Natural killer cell (primary cell): Measurements from ENCODE around the gene SLC38A3. TPM values are rescaled to one million over a fixed set of nuclear protein-coding genes. Genes with fewer than 3 reads are reported as not detected.
A peak's percentile ranks its signal among the peaks of the same experiment; 100 is the strongest.

Experiments used
- ATAC-seq, 3 donors: fragments of 150-1000 bp in 2 of 3; fragments of 200-7000 bp in 1 of 3; cut with Tn5 transposase; 1 replicate in 1 of 3; 2 replicates in 2 of 3; pipeline ENCODE4 v1.10.0; 2021; ENCODE audit warnings: mild to moderate bottlenecking in 2 of 3, moderate library complexity in 2 of 3
- DNase-seq, 2 donors: peaks; one replicate each; pipeline versions ENCODE4 v3.0.0 to v3.0.0-alpha.2; 2013 to 2021; ENCODE audit warnings: mixed read lengths in 1 of 2
- H3K27ac ChIP-seq: one replicate; pipeline ENCODE4 v1.5.1; 2013; ENCODE audit warnings: mild to moderate bottlenecking, low read length
- H3K27me3 ChIP-seq: one replicate; pipeline ENCODE4 v1.6.1; 2013; ENCODE audit warnings: low read length; ENCODE audit not compliant: control insufficient read depth, insufficient read depth
- H3K36me3 ChIP-seq: one replicate; pipeline ENCODE4 v1.6.1; 2013; ENCODE audit warnings: low read length; ENCODE audit not compliant: control insufficient read depth, insufficient read depth
- H3K4me1 ChIP-seq: one replicate; pipeline ENCODE4 v1.6.1; 2013; ENCODE audit warnings: low read length; ENCODE audit not compliant: control insufficient read depth, insufficient read depth
- H3K4me3 ChIP-seq: one replicate; pipeline ENCODE4 v1.5.1; 2013; ENCODE audit warnings: low read length
- H3K9me3 ChIP-seq: one replicate; pipeline ENCODE4 v1.6.1; 2013; ENCODE audit warnings: low read length; ENCODE audit not compliant: control insufficient read depth, insufficient read depth
- H3K27ac Mint-ChIP-seq, 2 donors: one replicate each; pipeline ENCODE4 v1.8.0; 2022; ENCODE audit warnings: mild to moderate bottlenecking in 2 of 2, mixed read lengths in 2 of 2, moderate library complexity in 1 of 2
- H3K27me3 Mint-ChIP-seq, 2 donors: one replicate each; pipeline ENCODE4 v1.8.0; 2022; ENCODE audit warnings: low read depth in 2 of 2, mixed read lengths in 2 of 2
- H3K36me3 Mint-ChIP-seq: one replicate; pipeline ENCODE4 v1.8.0; 2022; ENCODE audit warnings: mixed read lengths
- H3K4me1 Mint-ChIP-seq, 2 donors: one replicate each; pipeline ENCODE4 v1.8.0; 2022; ENCODE audit warnings: mixed read lengths in 2 of 2
- H3K4me3 Mint-ChIP-seq: one replicate; pipeline ENCODE4 v1.8.0; 2022; ENCODE audit warnings: mild to moderate bottlenecking, moderate library complexity, mixed read lengths
- H3K9me3 Mint-ChIP-seq, 2 donors: one replicate each; pipeline ENCODE4 v1.8.0; 2022; ENCODE audit warnings: mixed read lengths in 2 of 2
- CTCF ChIP-seq: fragments of 200-600 bp; IDR thresholded peaks from one replicate; pipeline ENCODE4 v1.8.0; 2022; ENCODE audit warnings: antibody characterized with exemption
- WGBS: methylation state at CpG from one replicate; pipeline ENCODE4 v1.1.7; 2013; ENCODE audit warnings: missing lambda C conversion rate; ENCODE audit not compliant: insufficient coverage; 5-methylcytosine and 5-hydroxymethylcytosine counted together
- intact Hi-C: fragments of 100-400 bp; cut with micrococcal nuclease; formaldehyde crosslinking; loops from one replicate; pipeline ENCODE4 v1.14.2; 2022
- total RNA-seq, 4 donors: library from RNA; stranded (reverse); fragments of 120-200 nt in 1 of 4; gene quantifications; one replicate each; pipeline versions ENCODE4 v1.2.3 to v1.2.4, GENCODE V29; 2013 to 2022

SLC38A3 gene
- total RNA-seq, 3 donors from 2014 or later (not counting 1 experiment from before 2014, with no cell fraction given) = 0.82 TPM; not detected in 2

GRCh38 chr3:50189274-50189673, 15.8 kb upstream of the SLC38A3 start:
- Histone ChIP-seq H3K27me3 (peaks cover 12% of the 10 kb centered on the region), H3K9me3 (no peaks in the 10 kb centered on the region), H3K4me1 (peaks cover 16% of the 10 kb centered on the region), H3K36me3 (no peaks in the 10 kb centered on the region), H3K27ac (no peak overlapping the region), H3K4me3 (no peak overlapping the region)
- TF ChIP-seq CTCF = no peak
- H3K4me3 Mint-ChIP-seq = no peak overlapping the region
- intact Hi-C loops = no loop called here
- H3K4me1 Mint-ChIP-seq = peaks cover 0 to under 1% of the 10 kb centered on the region in 2 donors
- 18% methylated on average over 5 of the region's 5 CpGs for WGBS
- no peaks in the 10 kb centered on the region for H3K9me3 Mint-ChIP-seq
- ATAC-seq (no peak), DNase-seq (peak in 1 of 2 donors; percentile 54)
- peaks cover 0 to under 1% of the 10 kb centered on the region in 2 donors for H3K27me3 Mint-ChIP-seq
- no peak overlapping the region for H3K27ac Mint-ChIP-seq
- no peaks in the 10 kb centered on the region for H3K36me3 Mint-ChIP-seq

GRCh38 chr3:50189989-50190388, 15.1 kb upstream of the SLC38A3 start:
- no peak overlapping the region for H3K4me3 ChIP-seq
- WGBS = 91% methylated on average over 7 of the region's 7 CpGs
- Mint-ChIP-seq H3K27ac (no peak overlapping the region), H3K4me3 (no peak overlapping the region), H3K9me3 (no peaks in the 10 kb centered on the region), H3K27me3 (peaks cover 0 to 6% of the 10 kb centered on the region in 2 donors), H3K36me3 (no peaks in the 10 kb centered on the region), H3K4me1 (peaks cover 0 to 6% of the 10 kb centered on the region in 2 donors)
- TF ChIP-seq CTCF = no peak
- H3K27me3 ChIP-seq = peaks cover 12% of the 10 kb centered on the region
- no peak overlapping the region for H3K27ac ChIP-seq
- intact Hi-C loops = no loop called here
- no peaks in the 10 kb centered on the region for H3K9me3 ChIP-seq
- ATAC-seq (no peak), DNase-seq (no peak)
- H3K36me3 ChIP-seq = no peaks in the 10 kb centered on the region
- peaks cover 21% of the 10 kb centered on the region for H3K4me1 ChIP-seq

- Histone ChIP-seq H3K27ac (no peak within 1 kb of the TSS), H3K4me3 (no peak within 1 kb of the TSS), H3K4me1 (peaks cover 21% of the 10 kb centered on the region), H3K9me3 (no peaks in the 10 kb centered on the region), H3K27me3 (peaks cover 12% of the 10 kb centered on the region), H3K36me3 (no peaks in the 10 kb centered on the region)
- ATAC-seq (no peak), DNase-seq (no peak)
- Mint-ChIP-seq H3K36me3 (no peaks in the 10 kb centered on the region), H3K4me1 (peaks cover 0 to 6% of the 10 kb centered on the region in 2 donors), H3K9me3 (no peaks in the 10 kb centered on the region), H3K27ac (no peak within 1 kb of the TSS), H3K4me3 (no peak within 1 kb of the TSS), H3K27me3 (peaks cover 0 to 6% of the 10 kb centered on the region in 2 donors)
- intact Hi-C loops = no loop called here
- TF ChIP-seq CTCF = no peak
- WGBS = 73% methylated on average over 8 of the region's 8 CpGs
These were observed 14.0 kb upstream of the SLC38A3 start, which contains the start of gene GNAT1 for GRCh38 chr3:50190936-50191660. TSS of gene GNAT1 (plus strand) at chr3:50191610. CDS start at chr3:50191726, 116 bp downstream.
